Glomerular visceral epithelial cell (primary cell): Measurements from ENCODE around the gene MYH9.
"Not testable (repeated sequence)": the region's sequence is repeated elsewhere in the genome, so short reads cannot be mapped to it uniquely, and the experiment has no call there.

Experiments used
- DNase-seq: peaks from one replicate; pipeline ENCODE4 v3.0.0-alpha.2; 2016; ENCODE audit errors: extremely low spot score

The MYH9 gene

GRCh38 chr22:36292823-36293530 lies 94.8 kb downstream of the MYH9 start:
- no peak for DNase-seq

- no peak for DNase-seq
Observed at GRCh38 chr22:36291831-36292740, 95.7 kb downstream of the MYH9 start.

GRCh38 chr22:36290391-36291075 lies 97.2 kb downstream of the MYH9 start:
- DNase-seq: not testable (repeated sequence)

GRCh38 chr22:36289948-36290371 lies 97.8 kb downstream of the MYH9 start:
- DNase-seq: not testable (repeated sequence)

GRCh38 chr22:36289406-36289870 lies 98.3 kb downstream of the MYH9 start:
- no peak for DNase-seq

GRCh38 chr22:36288571-36289405 lies 99.0 kb downstream of the MYH9 start:
- DNase-seq: no peak

GRCh38 chr22:36287881-36288515 lies 99.8 kb downstream of the MYH9 start:
- no peak for DNase-seq

GRCh38 chr22:36286096-36286957 lies 101.4 kb downstream of the MYH9 start:
- peak; percentile 68 for DNase-seq

- DNase-seq: no peak
Observed at GRCh38 chr22:36285545-36285944, 102.2 kb downstream of the MYH9 start.

- DNase-seq: no peak
Observed at GRCh38 chr22:36285017-36285416, 102.8 kb downstream of the MYH9 start.

- DNase-seq: no peak
Observed at GRCh38 chr22:36284171-36284571, 103.6 kb downstream of the MYH9 start.

- no peak for DNase-seq
Observed at GRCh38 chr22:36282328-36282831, 105.4 kb downstream of the MYH9 start.

- no peak for DNase-seq
Observed at GRCh38 chr22:36281781-36282327, 105.9 kb downstream of the MYH9 start.

- DNase-seq: no peak
Observed at GRCh38 chr22:36280379-36280778, 107.4 kb downstream of the MYH9 start.

- no peak for DNase-seq
Observed at GRCh38 chr22:36279219-36279666, 108.5 kb downstream of the MYH9 start.

GRCh38 chr22:36277482-36278291 lies 110.1 kb downstream of the MYH9 start:
- peak; percentile 72 for DNase-seq

- DNase-seq: no peak
Observed at GRCh38 chr22:36274531-36274930, 113.2 kb downstream of the MYH9 start.

- DNase-seq: not testable (repeated sequence)
Observed at GRCh38 chr22:36271951-36272350, 115.8 kb downstream of the MYH9 start.
